ENCODE data around the gene SHANK1.

The SHANK1 gene

GRCh38 chr19:50736338-50736737 lies 16.7 kb upstream of the SHANK1 start:
- no peak overlapping the region for H3K27ac ChIP-seq (replicated peaks)
- TF ChIP-seq SPI1 (IDR thresholded peaks at IDR 0.05; ENCODE audit: borderline replicate concordance, low read depth): no peak
- peaks cover 4% of the 10 kb centered on the region for H3K27me3 ChIP-seq (ENCODE audit: insufficient read depth, poor library complexity, severe bottlenecking)
- no peak for DNase-seq (ENCODE audit: low read depth in 1 of 2, low spot score in 1 of 2)
- no peak overlapping the region for H3K4me3 ChIP-seq (replicated peaks; ENCODE audit: insufficient read depth, low read length)

- no peak for TF ChIP-seq POLR2AphosphoS5 (IDR thresholded peaks at IDR 0.05; ENCODE audit: low read depth)
- no peak for TF ChIP-seq REST (IDR thresholded peaks at IDR 0.05; ENCODE audit: insufficient replicate concordance, low read depth)
- TF ChIP-seq GABPA (IDR thresholded peaks at IDR 0.05; ENCODE audit: low read depth): no peak
- TF ChIP-seq SPI1 (IDR thresholded peaks at IDR 0.05; ENCODE audit: borderline replicate concordance, low read depth): no peak
- TF ChIP-seq, protein P1, sequence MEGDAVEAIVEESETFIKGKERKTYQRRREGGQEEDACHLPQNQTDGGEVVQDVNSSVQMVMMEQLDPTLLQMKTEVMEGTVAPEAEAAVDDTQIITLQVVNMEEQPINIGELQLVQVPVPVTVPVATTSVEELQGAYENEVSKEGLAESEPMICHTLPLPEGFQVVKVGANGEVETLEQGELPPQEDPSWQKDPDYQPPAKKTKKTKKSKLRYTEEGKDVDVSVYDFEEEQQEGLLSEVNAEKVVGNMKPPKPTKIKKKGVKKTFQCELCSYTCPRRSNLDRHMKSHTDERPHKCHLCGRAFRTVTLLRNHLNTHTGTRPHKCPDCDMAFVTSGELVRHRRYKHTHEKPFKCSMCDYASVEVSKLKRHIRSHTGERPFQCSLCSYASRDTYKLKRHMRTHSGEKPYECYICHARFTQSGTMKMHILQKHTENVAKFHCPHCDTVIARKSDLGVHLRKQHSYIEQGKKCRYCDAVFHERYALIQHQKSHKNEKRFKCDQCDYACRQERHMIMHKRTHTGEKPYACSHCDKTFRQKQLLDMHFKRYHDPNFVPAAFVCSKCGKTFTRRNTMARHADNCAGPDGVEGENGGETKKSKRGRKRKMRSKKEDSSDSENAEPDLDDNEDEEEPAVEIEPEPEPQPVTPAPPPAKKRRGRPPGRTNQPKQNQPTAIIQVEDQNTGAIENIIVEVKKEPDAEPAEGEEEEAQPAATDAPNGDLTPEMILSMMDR (IDR thresholded peaks at IDR 0.05; ENCODE audit: insufficient read depth, low read length): no peak
- peaks cover 4% of the 10 kb centered on the region for H3K27me3 ChIP-seq (ENCODE audit: insufficient read depth, poor library complexity, severe bottlenecking)
Observed at GRCh38 chr19:50735869-50736268, 16.3 kb upstream of the SHANK1 start.

DNA sequence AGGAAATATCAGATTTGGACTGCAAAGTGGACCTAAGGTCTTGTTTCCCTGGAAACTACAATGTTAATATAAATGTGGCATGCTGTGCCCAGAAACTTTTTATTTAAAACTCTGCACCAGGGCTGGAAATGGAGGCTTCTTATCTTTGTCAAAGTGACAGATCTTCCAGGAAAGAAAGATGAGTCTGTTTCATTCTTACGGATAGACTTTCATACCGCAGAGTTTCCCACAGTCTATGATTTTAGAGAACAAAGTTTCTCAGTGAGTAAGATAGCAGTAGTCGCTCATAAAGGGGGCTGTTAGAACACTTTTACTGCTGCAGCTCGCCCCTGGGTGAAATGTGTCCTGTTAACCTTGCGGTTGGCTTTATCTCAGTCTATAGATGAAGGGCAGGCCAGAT lies 10.3 kb upstream of the SHANK1 start:
- no peak overlapping the region for H3K4me3 ChIP-seq (replicated peaks; ENCODE audit: insufficient read depth, low read length)
- TF ChIP-seq REST (IDR thresholded peaks at IDR 0.05; ENCODE audit: insufficient replicate concordance, low read depth) (no peak), POLR2AphosphoS5 (IDR thresholded peaks at IDR 0.05; ENCODE audit: low read depth) (no peak), SPI1 (IDR thresholded peaks at IDR 0.05; ENCODE audit: borderline replicate concordance, low read depth) (no peak), GABPA (IDR thresholded peaks at IDR 0.05; ENCODE audit: low read depth) (no peak)
- TF ChIP-seq, protein P1 (IDR thresholded peaks at IDR 0.05; ENCODE audit: insufficient read depth, low read length): no peak
- H3K27ac ChIP-seq (replicated peaks): no peak overlapping the region
- H3K27me3 ChIP-seq (ENCODE audit: insufficient read depth, poor library complexity, severe bottlenecking): peaks cover 7% of the 10 kb centered on the region
- DNase-seq (ENCODE audit: low read depth in 1 of 2, low spot score in 1 of 2): no peak

More at GRCh38 chr19:50735869-50736268, 16.3 kb upstream of the SHANK1 start:
- no peak for DNase-seq (ENCODE audit: low read depth in 1 of 2, low spot score in 1 of 2)
- no peak overlapping the region for H3K4me3 ChIP-seq (replicated peaks; ENCODE audit: insufficient read depth, low read length)
- no peak overlapping the region for H3K27ac ChIP-seq (replicated peaks)

GRCh38 chr19:50728084-50728737 lies 8.6 kb upstream of the SHANK1 start:
- H3K27ac ChIP-seq (replicated peaks): no peak overlapping the region
- no peak overlapping the region for H3K4me3 ChIP-seq (replicated peaks; ENCODE audit: insufficient read depth, low read length)
- peak; percentile 67 to 71 for DNase-seq (ENCODE audit: low read depth in 1 of 2, low spot score in 1 of 2)
- peaks cover 17% of the 10 kb centered on the region for H3K27me3 ChIP-seq (ENCODE audit: insufficient read depth, poor library complexity, severe bottlenecking)
- TF ChIP-seq POLR2AphosphoS5 (IDR thresholded peaks at IDR 0.05; ENCODE audit: low read depth) (peak; percentile 17; the same call in 1 of the 2 replicates), REST (IDR thresholded peaks at IDR 0.05; ENCODE audit: insufficient replicate concordance, low read depth) (no peak)

Data from HL-60 (cell line).